Muscle of arm (tissue), 12 donors: ENCODE results near the gene TRIM65. TPM values are rescaled to one million over a fixed set of nuclear protein-coding genes. Genes with fewer than 3 reads are reported as not detected.
"Not testable (repeated sequence)": the region's sequence is repeated elsewhere in the genome, so short reads cannot be mapped to it uniquely, and the experiment has no call there.

Experiments
- DNase-seq: peaks from one replicate; pipeline ENCODE4 v3.0.0-alpha.2; 2013
- polyA plus RNA-seq, 12 donors: library from polyadenylated mRNA; unstranded; fragments of 120-200 nt; gene quantifications; one replicate each; pipeline ENCODE4 v1.2.1, GENCODE V29; 2013; ENCODE audit not compliant: insufficient read length in 12 of 12

Gene TRIM65
- polyA plus RNA-seq, 12 donors, result 11.9 to 19.8 (median 13.9) TPM; not detected in 1

- no peak for DNase-seq
Measured at GRCh38 chr17:75854101-75854748, 42.5 kb downstream of the TRIM65 start.

DNA sequence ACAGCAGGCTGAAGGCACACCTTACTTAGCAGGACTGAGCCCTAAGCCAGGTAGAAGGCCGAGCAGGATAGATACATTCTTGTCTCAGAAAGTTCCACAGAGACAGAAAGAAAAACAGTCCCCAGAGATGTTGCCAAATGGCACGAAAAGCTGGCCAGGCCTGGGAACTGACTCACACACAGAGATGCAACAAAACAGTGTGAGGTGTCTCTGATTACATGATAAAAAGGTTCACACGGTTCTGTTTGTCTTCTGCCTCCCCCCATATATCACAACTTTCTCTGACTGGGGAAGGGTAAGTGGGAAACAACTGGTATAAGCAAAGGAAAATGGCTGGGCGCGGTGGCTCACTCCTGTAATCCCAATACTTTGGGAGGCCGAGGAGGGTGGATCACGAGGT is 43.3 kb downstream of the TRIM65 start:
- DNase-seq, result no peak

DNA sequence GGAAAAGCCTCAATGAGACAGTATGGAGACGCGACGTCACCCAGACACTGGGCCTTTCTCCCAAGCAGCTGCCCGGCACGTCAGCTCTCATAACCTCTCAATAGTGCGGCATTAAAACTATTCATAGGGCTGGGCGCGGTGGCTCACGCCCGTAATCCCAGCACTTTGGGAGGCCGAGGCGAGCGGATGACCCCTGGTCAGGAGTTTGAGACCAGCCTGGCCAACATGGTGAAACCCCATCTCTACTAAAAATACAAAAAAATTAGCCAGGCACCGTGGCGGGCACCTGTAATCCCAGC is 45.1 kb downstream of the TRIM65 start:
- DNase-seq, result not testable (repeated sequence)

- DNase-seq, result no peak
Measured at GRCh38 chr17:75850928-75851692, 45.6 kb downstream of the TRIM65 start.

DNA sequence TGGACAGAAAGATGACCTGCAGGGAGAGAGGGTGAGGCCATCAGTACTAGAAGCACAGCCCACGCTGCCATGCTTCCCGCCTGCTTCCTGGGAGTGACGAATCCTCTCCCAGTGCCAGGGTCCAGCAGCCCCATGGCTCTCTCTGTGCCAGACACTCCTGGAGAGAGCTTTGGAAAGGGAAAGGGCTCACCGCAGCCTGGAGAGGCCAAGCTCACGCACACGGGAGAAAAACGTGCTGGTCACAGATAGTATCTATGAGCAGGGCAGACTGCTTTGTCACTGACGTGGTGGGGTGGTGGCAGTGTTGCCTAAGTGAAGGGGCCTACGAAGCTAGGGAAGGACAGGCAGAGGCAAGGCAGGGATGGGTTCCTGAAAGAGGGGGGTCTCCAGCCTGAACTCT is 47.0 kb downstream of the TRIM65 start:
- DNase-seq, result no peak

GRCh38 chr17:75849279-75849646 is 47.5 kb downstream of the TRIM65 start:
- no peak for DNase-seq

- no peak for DNase-seq
Measured at GRCh38 chr17:75848523-75849278, 48.0 kb downstream of the TRIM65 start.

DNA sequence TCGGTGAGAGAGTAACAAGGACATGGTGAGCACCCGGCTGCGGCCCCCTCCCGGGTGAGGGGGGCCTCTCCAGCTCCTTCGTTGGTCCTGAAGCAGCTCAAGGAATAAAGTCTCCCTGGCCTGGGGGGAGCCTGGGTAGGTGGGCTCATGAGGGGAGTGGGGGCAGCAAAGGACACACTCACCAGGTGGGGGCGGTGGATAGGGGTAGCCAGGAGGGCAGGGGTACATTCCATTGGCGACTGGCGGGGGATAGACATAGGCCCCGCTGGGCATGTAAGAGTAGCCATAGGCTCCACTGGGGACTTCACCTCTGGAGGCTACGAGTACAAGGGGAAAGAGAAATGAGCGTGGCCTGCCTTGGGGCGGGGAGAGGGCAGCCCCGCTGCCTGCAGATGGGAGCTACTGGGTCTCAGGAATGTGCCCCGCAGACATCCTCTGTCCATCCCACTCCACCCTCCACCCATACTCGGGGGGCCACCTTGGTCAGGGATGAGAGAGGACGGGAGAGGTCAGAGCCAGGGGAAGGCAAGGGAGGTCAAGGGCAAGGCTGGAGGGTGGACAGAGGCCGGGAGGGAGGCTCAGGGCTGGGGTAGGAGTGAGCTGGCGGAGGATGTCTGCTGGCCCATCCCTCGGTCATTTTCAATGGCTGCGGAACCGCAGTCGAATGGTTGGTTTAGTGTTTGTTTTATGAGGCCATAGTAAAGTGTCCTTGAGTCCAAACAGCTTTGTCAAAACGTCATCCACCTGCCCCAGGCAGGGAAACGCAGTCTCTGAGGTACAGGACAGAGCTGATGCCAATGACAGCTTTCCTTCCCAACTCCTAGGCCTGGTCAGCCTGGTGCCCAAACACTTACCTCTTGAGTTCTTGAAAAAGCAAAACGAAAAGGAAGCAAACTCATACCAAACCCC is 48.9 kb downstream of the TRIM65 start:
- no peak for DNase-seq

DNA sequence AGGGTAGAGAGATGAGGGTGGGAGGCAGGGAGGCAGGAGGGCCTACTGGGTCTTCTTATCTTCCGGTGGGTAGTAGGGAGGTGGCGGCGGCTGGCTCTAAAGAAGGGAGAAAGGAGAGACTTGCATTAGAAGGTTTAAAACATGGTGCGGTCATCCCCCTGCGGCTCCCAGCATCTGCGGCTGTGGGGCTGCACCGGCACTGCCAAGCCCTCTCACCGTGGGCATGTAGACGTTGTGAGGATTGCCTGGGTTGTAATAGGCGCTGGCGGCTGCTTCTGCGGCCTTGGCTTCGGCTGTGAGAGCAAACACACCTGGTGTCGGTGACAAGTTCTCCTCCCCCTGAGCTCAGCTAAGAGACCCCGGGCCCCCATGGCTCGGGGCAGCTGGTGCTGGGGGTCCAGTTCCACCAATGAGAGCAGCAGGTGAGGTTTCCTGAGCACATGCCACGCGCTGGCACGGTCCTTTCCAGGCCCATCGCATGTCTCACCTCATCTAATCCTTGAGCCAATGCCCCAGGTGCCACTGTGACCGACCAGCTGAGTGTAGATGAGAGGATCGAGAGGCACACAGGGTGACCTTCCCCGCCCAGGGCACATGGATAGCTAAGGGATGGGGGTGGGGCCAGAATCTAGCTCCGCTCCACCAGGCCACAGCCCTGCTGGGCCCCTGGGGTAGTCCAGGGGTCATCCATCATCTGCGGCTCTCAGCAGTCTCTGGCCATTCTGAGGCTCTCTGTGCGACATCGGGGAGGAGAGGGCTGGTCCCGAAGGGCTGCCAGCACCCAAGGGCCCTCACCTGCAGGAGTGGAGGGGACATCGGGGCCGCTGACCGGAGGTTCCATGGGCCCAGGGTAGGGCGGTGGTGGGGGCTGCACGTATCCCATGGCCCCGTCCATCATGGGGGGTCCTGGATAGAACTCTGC is 49.8 kb downstream of the TRIM65 start:
- no peak for DNase-seq

DNA sequence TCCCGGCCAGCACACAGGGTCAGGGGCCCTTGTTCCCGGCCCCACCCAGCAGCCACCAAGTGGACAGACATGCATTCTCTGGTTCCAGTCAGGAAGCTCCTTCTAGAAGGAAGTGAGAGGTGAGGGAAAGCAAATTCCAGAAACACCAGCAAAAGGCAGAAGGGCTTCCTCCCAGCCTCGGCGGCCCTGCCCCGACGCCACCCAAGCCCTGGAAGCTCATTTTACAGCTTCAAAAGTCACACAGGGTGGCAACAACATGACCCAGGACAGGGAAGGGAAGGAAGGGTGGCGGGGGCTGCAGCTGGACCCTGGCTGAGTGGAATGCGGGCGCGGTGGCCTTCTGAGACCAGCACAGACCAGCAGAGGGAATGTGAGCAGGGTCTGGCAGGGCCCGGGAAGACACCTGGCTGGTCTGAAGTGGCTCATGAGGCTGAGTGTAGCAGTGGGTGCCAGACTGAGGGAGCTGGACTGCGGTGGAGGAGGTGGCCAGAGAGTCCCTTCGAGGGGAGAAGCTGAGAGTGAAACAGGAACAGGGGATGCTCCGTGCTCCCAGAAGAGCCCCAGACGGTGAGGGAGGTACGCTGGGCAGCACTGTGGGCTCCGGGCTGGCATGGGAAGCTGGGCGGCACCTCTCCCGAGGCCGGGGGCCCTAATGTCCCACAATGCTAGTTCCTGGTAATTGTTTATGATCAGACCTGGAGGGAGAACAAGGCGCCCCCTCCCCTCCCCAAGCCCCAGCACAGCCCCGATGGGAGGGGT is 50.6 kb downstream of the TRIM65 start:
- no peak for DNase-seq

DNA sequence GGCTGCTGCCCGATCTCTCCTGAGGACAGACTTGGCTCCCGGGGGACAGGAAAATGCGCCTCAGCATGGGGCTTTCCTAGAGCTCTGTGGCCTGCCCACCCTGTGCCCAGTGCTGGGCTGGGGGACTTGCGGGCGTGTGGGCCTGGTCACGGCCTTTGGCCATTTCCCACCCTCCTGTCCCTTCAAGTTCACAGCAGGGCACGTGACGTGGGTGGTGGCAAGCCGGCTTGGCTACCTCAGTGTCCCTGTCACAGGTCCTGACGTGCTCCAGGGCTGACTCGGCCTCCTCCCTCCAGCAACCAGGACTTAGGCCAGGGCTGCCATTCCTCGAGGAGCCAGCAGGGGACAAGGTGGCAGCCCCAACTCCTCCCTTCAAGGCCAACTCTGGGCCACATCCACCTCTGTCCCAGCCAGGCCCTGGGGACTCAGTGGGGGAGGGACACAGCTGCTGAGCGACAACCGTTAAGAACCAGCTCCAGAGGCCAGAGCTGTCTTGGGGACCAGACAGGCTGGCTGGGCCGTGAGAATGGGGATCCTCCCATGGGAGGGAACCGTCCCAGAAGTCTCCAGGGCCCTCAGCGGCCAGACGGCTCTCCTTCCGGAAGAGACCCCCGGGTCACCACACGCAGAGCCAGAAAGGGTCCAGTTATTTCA is 51.6 kb downstream of the TRIM65 start:
- DNase-seq, result no peak

DNA sequence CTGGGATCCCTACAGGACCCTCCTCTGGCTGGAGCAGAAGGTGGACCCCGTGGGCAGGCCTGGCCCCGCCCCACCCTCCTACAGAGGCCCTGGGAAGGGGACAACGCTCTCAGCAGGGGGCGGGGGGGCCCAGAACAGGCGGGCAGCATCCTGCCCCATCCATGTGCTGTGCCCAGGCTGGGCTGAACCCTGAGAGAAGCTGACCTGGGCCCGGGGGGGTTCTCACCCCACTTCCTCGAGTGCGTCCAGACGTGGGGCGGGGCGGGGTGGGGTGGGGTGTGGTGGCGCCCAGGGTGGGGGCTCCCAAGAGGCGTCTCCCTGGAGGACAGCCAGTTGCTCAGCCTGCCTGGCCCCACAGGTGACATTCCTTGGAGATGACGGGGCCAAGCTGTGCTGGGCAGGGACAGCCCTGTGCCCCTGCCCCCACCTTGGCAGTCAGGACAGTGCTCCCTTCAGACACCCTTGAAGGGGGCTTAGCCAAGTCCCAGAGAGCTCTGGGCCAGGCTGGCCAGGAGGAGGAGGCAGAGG is 52.2 kb downstream of the TRIM65 start:
- no peak for DNase-seq

DNA sequence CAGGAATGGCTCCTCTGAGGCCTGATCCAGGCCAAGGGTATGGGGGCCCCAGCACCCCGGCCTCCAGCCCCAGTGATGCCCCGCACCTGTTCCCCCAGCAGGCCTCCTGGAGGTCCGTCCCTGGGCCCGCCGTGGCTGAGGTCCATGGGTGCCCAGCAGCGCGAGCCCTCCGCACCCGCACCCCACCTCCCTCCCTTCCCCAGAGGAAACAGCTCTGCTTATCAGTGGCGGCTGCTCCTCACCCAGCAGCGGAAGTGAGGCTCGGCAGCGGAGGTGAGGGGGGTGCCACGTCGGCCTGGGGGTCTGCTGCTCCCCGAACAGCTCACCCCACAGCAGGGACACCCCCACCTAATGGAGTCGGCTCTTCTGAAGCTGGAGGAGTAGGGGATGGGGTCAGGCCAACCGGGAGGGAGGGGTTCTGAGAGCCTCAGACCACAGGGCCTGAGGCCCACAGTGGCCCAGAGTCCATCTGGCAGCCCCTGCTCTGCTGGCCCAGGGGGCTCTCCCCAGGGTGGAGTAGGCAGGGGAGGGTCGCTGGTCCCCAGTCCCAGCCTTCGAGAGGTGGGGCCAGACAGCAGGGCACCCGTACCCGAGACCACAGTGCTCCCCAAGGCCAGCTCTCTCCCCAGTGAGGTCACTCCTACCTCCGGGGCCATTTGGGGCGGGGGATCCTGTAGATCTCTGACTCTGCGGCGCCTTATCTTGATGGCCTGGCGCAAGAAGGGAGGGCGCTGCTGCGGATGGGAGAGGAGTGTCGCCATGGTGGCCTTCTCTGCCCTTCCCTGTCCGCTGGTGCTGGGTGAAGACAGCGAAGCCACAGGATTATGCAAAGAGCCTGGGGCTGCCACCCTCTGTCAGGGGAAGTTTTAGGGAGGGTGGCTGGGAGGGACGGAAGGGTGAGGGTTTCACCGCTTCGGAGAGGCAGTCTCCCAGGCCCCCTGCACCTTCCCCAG is 52.9 kb downstream of the TRIM65 start, which contains the start of gene UNC13D:
Gene UNC13D (minus strand): TSS at position 828 of the 953 bp plus-strand sequence. CDS start 67 bp downstream, at position 761.
- DNase-seq, result no peak

- DNase-seq, result no peak
Measured at GRCh38 chr17:75842963-75843576, 53.7 kb downstream of the TRIM65 start.

- no peak for DNase-seq
Measured at GRCh38 chr17:75842411-75842810, 54.3 kb downstream of the TRIM65 start.

GRCh38 chr17:75840799-75841164 is 56.0 kb downstream of the TRIM65 start:
- no peak for DNase-seq
